Stimulated activated CD4-positive, alpha-beta T cell treated with anti-CD3 and anti-CD28 coated beads, TNF-alpha, amount 100 ng/mL, for 4 hours (primary cell): ENCODE results near the gene FANCC.
"Not testable (repeated sequence)": the region's sequence is repeated elsewhere in the genome, so short reads cannot be mapped to it uniquely, and the experiment has no call there.

Experiments used
- DNase-seq, 3 experiments: peaks; one replicate each; pipeline ENCODE4 v3.0.0-alpha.2; 2020; ENCODE audit warnings: low read depth in 3 of 3

FANCC gene

GRCh38 chr9:95229230-95229915 is 88.1 kb downstream of the FANCC start:
- DNase-seq: no peak

GRCh38 chr9:95226921-95227320 is 90.6 kb downstream of the FANCC start:
- DNase-seq: no peak

GRCh38 chr9:95225726-95226106 is 91.8 kb downstream of the FANCC start:
- no peak for DNase-seq

GRCh38 chr9:95225076-95225725 is 92.3 kb downstream of the FANCC start:
- DNase-seq: no peak

GRCh38 chr9:95224376-95225019 is 93.0 kb downstream of the FANCC start:
- no peak for DNase-seq

GRCh38 chr9:95220352-95220751 is 97.2 kb downstream of the FANCC start:
- DNase-seq: not testable (repeated sequence)

GRCh38 chr9:95218773-95219172 is 98.7 kb downstream of the FANCC start:
- DNase-seq: no peak

- DNase-seq: no peak
Observed at GRCh38 chr9:95217936-95218335, 99.6 kb downstream of the FANCC start.

GRCh38 chr9:95215336-95215898 is 102.1 kb downstream of the FANCC start:
- DNase-seq: no peak

GRCh38 chr9:95213117-95213516 is 104.4 kb downstream of the FANCC start:
- DNase-seq: no peak

GRCh38 chr9:95211028-95211427 is 106.5 kb downstream of the FANCC start:
- no peak for DNase-seq

GRCh38 chr9:95207403-95207802 is 110.1 kb downstream of the FANCC start:
- no peak for DNase-seq

GRCh38 chr9:95206143-95206542 is 111.4 kb downstream of the FANCC start:
- DNase-seq: no peak

GRCh38 chr9:95204710-95205109 is 112.8 kb downstream of the FANCC start:
- DNase-seq: no peak

GRCh38 chr9:95204310-95204709 is 113.2 kb downstream of the FANCC start:
- DNase-seq: no peak

GRCh38 chr9:95203019-95203418 is 114.5 kb downstream of the FANCC start:
- DNase-seq: not testable (repeated sequence)

- no peak for DNase-seq
Observed at GRCh38 chr9:95202076-95202681, 115.3 kb downstream of the FANCC start.

GRCh38 chr9:95201206-95201605 is 116.3 kb downstream of the FANCC start:
- DNase-seq: no peak

GRCh38 chr9:95197692-95198271 is 119.7 kb downstream of the FANCC start:
- no peak for DNase-seq

- DNase-seq: no peak
Observed at GRCh38 chr9:95193480-95193879, 124.0 kb downstream of the FANCC start.

- no peak for DNase-seq
Observed at GRCh38 chr9:95193067-95193466, 124.4 kb downstream of the FANCC start.

GRCh38 chr9:95192631-95193030 is 124.9 kb downstream of the FANCC start:
- no peak for DNase-seq
